ENCODE data around the gene SLC9A6. TPM values are rescaled to one million over a fixed set of nuclear protein-coding genes. Genes with fewer than 3 reads are reported as not detected.

The SLC9A6 gene
- total RNA-seq, 1 experiment from 2014 or later: 21.7 TPM

GRCh38 chrX:135973548-135974278 lies 11.5 kb upstream of the SLC9A6 start, which contains the start of gene MMGT1:
Gene MMGT1 (minus strand): TSS chrX:135973988. CDS start chrX:135973675, 313 bp downstream.
- H3K27me3 Mint-ChIP-seq (ENCODE audit: unreplicated experiment): no peaks in the 10 kb centered on the region
- intact Hi-C loops (cut with micrococcal nuclease; ENCODE audit: unreplicated experiment): loop anchor here (2.0 kb wide), 1 partner anchor 51 kb away; no protein-coding TSS in a partner anchor
- peaks cover 19% of the 10 kb centered on the region for H3K36me3 Mint-ChIP-seq (ENCODE audit: insufficient read depth, unreplicated experiment)
- CTCF ChIA-PET: no interaction called here
- H3K4me1 Mint-ChIP-seq (ENCODE audit: low read depth, unreplicated experiment): peaks cover 11% of the 10 kb centered on the region
- DNase-seq: peak; percentile 82
- H3K9me3 Mint-ChIP-seq (ENCODE audit: low read depth, unreplicated experiment): no peaks in the 10 kb centered on the region
- peak within 1 kb of the TSS; percentile 95 for H3K27ac Mint-ChIP-seq (ENCODE audit: unreplicated experiment)
- TF ChIP-seq, protein P1, sequence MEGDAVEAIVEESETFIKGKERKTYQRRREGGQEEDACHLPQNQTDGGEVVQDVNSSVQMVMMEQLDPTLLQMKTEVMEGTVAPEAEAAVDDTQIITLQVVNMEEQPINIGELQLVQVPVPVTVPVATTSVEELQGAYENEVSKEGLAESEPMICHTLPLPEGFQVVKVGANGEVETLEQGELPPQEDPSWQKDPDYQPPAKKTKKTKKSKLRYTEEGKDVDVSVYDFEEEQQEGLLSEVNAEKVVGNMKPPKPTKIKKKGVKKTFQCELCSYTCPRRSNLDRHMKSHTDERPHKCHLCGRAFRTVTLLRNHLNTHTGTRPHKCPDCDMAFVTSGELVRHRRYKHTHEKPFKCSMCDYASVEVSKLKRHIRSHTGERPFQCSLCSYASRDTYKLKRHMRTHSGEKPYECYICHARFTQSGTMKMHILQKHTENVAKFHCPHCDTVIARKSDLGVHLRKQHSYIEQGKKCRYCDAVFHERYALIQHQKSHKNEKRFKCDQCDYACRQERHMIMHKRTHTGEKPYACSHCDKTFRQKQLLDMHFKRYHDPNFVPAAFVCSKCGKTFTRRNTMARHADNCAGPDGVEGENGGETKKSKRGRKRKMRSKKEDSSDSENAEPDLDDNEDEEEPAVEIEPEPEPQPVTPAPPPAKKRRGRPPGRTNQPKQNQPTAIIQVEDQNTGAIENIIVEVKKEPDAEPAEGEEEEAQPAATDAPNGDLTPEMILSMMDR (IDR thresholded peaks at IDR 0.05; ENCODE audit: unreplicated experiment): no peak
- BruUV-seq (replicated peaks): no TSS peak
- peak within 1 kb of the TSS; percentile 88 for H3K4me3 Mint-ChIP-seq (ENCODE audit: low read depth, unreplicated experiment)

- peaks cover 19% of the 10 kb centered on the region for H3K36me3 Mint-ChIP-seq (ENCODE audit: insufficient read depth, unreplicated experiment)
- CTCF ChIA-PET: no interaction called here
- peak; percentile 58 for DNase-seq
- H3K4me3 Mint-ChIP-seq (ENCODE audit: low read depth, unreplicated experiment): peak overlapping the region; percentile 41
- intact Hi-C loops (cut with micrococcal nuclease; ENCODE audit: unreplicated experiment): no loop called here
- no peaks in the 10 kb centered on the region for H3K9me3 Mint-ChIP-seq (ENCODE audit: low read depth, unreplicated experiment)
- no TSS peak for BruUV-seq (replicated peaks)
- no peak overlapping the region for H3K27ac Mint-ChIP-seq (ENCODE audit: unreplicated experiment)
- peaks cover 11% of the 10 kb centered on the region for H3K4me1 Mint-ChIP-seq (ENCODE audit: low read depth, unreplicated experiment)
- TF ChIP-seq, protein P1 (IDR thresholded peaks at IDR 0.05; ENCODE audit: unreplicated experiment): no peak
- no peaks in the 10 kb centered on the region for H3K27me3 Mint-ChIP-seq (ENCODE audit: unreplicated experiment)
Observed at GRCh38 chrX:135974279-135974856, 10.9 kb upstream of the SLC9A6 start.

- Mint-ChIP-seq H3K4me3 (ENCODE audit: low read depth, unreplicated experiment) (no peak overlapping the region), H3K27me3 (ENCODE audit: unreplicated experiment) (no peaks in the 10 kb centered on the region), H3K9me3 (ENCODE audit: low read depth, unreplicated experiment) (no peaks in the 10 kb centered on the region), H3K27ac (ENCODE audit: unreplicated experiment) (no peak overlapping the region), H3K4me1 (ENCODE audit: low read depth, unreplicated experiment) (peaks cover 11% of the 10 kb centered on the region), H3K36me3 (ENCODE audit: insufficient read depth, unreplicated experiment) (peaks cover 19% of the 10 kb centered on the region)
- BruUV-seq (replicated peaks): TSS peak; percentile 56
- intact Hi-C loops (cut with micrococcal nuclease; ENCODE audit: unreplicated experiment): no loop called here
- TF ChIP-seq, protein P1 (IDR thresholded peaks at IDR 0.05; ENCODE audit: unreplicated experiment): no peak
- DNase-seq: no peak
- CTCF ChIA-PET: no interaction called here
Observed at GRCh38 chrX:135975421-135975820, 9.8 kb upstream of the SLC9A6 start.

DNA sequence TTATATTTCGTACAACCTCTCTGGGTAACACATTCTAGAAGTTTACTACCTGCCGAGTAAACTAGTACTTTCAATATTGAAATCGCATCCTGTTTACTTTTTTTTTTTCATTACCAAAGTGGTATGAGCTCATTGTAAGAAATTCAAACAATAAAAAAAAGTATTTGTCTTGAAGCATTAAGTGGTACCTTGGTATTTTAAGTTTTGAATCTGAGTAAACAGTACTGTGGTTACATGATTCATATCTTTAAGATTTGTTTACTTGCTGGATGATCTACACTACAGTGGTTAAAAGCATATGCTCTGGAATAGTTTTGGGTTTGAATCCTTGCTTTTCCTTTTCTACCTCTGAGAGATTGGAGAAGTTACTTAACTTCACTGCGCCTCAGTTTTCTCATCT lies 7.6 kb upstream of the SLC9A6 start:
- intact Hi-C loops (cut with micrococcal nuclease; ENCODE audit: unreplicated experiment): no loop called here
- H3K9me3 Mint-ChIP-seq (ENCODE audit: low read depth, unreplicated experiment): no peaks in the 10 kb centered on the region
- no TSS peak for BruUV-seq (replicated peaks)
- peaks cover 19% of the 10 kb centered on the region for H3K36me3 Mint-ChIP-seq (ENCODE audit: insufficient read depth, unreplicated experiment)
- H3K27ac Mint-ChIP-seq (ENCODE audit: unreplicated experiment): no peak overlapping the region
- no peak overlapping the region for H3K4me3 Mint-ChIP-seq (ENCODE audit: low read depth, unreplicated experiment)
- no peaks in the 10 kb centered on the region for H3K27me3 Mint-ChIP-seq (ENCODE audit: unreplicated experiment)
- DNase-seq: no peak
- CTCF ChIA-PET: no interaction called here
- TF ChIP-seq, protein P1 (IDR thresholded peaks at IDR 0.05; ENCODE audit: unreplicated experiment): no peak
- peaks cover 7% of the 10 kb centered on the region for H3K4me1 Mint-ChIP-seq (ENCODE audit: low read depth, unreplicated experiment)
